ENCODE data around the gene NDUFB7. TPM values are rescaled to one million over a fixed set of nuclear protein-coding genes. Genes with fewer than 3 reads are reported as not detected.
A peak's percentile ranks its signal among the peaks of the same experiment; 100 is the strongest.
"Not testable (repeated sequence)": the region's sequence is repeated elsewhere in the genome, so short reads cannot be mapped to it uniquely, and the experiment has no call there.

Gene NDUFB7
- total and polyA plus RNA-seq, 4 donors, result 105 to 415 (median 300) TPM

DNA sequence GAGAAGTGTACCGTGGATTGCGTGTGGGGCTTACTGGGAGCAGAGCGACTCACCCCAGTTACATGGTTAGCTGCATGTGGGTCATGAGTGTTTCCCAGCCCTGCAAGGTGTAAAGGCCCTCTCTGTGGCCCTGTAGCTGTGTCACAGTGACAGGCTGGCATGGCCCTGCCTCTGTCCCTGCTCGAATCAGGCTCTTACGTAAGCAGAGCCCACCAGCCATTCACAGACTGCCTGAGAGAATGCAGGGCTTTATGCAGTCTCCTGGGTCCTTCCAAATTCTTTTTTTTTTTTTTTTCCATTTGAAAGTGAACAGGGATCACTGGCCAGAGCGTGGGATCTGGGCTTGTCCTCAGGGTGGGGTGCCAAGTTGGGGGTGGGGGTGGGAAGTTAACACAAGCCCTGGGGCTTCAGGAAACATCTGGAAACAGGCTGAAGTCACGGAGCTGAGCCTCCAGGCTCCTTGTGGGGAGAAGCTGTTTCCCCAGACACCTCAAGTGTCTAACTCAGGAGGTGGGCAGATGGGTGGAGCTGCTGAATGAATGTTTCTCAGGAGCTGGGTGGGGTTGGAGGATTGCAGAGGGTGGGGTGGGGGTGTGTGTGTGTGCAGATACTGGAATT is 29.0 kb downstream of the NDUFB7 start:
- TF ChIP-seq, protein P1, sequence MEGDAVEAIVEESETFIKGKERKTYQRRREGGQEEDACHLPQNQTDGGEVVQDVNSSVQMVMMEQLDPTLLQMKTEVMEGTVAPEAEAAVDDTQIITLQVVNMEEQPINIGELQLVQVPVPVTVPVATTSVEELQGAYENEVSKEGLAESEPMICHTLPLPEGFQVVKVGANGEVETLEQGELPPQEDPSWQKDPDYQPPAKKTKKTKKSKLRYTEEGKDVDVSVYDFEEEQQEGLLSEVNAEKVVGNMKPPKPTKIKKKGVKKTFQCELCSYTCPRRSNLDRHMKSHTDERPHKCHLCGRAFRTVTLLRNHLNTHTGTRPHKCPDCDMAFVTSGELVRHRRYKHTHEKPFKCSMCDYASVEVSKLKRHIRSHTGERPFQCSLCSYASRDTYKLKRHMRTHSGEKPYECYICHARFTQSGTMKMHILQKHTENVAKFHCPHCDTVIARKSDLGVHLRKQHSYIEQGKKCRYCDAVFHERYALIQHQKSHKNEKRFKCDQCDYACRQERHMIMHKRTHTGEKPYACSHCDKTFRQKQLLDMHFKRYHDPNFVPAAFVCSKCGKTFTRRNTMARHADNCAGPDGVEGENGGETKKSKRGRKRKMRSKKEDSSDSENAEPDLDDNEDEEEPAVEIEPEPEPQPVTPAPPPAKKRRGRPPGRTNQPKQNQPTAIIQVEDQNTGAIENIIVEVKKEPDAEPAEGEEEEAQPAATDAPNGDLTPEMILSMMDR (IDR thresholded peaks at IDR 0.05; ENCODE audit: control extremely low read depth, extremely low read depth), result no peak
- H3K36me3 ChIP-seq (ENCODE audit: control insufficient read depth in 4 of 4, insufficient read depth in 4 of 4, low read length in 4 of 4), result no peaks in the 10 kb centered on the region
- 32 to 44% methylated on average over 7 of the region's 7 CpGs for WGBS, 2 donors
- peaks cover 0 to 9% (median 3%) of the 10 kb centered on the region in 5 donors for H3K4me1 ChIP-seq (ENCODE audit: control insufficient read depth in 5 of 5, insufficient read depth in 5 of 5, low read length in 5 of 5)
- no peaks in the 10 kb centered on the region for H3K9me3 ChIP-seq (ENCODE audit: control insufficient read depth in 4 of 4, insufficient read depth in 3 of 4, low read length in 3 of 4)
- H3K9ac ChIP-seq (ENCODE audit: insufficient read depth in 1 of 2, low read length in 2 of 2), result no peak overlapping the region
- no peak overlapping the region for H3K27ac ChIP-seq (ENCODE audit: low read depth in 1 of 2, low read length in 1 of 2)
- no peak overlapping the region for H3K4me3 ChIP-seq
- no peak for DNase-seq
- ATAC-seq (ENCODE audit: insufficient read depth, low FRiP score), result no peak
- H3K27me3 ChIP-seq (ENCODE audit: control insufficient read depth in 3 of 3, insufficient read depth in 3 of 3, low read length in 2 of 3), result no peaks in the 10 kb centered on the region

DNA sequence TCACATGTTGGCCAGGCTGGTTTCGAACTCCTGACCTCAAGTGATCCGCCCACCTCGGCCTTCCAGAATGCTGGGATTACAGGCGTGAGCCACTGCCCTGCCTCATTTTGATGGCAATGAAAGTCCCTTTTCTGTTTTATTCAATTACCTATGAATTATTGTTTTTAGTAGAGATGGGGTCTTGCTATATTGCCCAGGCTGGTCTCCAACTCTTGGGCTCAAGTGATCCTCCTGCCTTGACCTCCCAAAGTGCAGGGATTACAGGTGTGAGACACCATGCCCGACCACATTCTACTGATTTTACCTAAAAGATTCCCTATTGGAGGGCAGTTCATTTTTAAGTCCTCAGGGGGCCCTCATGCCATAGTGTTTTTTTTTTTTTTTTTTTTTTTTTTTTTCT is 29.9 kb downstream of the NDUFB7 start:
- H3K27ac ChIP-seq (ENCODE audit: low read depth in 1 of 2, low read length in 1 of 2); H3K9ac ChIP-seq (ENCODE audit: insufficient read depth in 1 of 2, low read length in 2 of 2); H3K27me3 ChIP-seq (ENCODE audit: control insufficient read depth in 3 of 3, insufficient read depth in 3 of 3, low read length in 2 of 3); H3K4me3 ChIP-seq; DNase-seq; H3K4me1 ChIP-seq (ENCODE audit: control insufficient read depth in 5 of 5, insufficient read depth in 5 of 5, low read length in 5 of 5); H3K9me3 ChIP-seq (ENCODE audit: control insufficient read depth in 4 of 4, insufficient read depth in 3 of 4, low read length in 3 of 4); ATAC-seq (ENCODE audit: insufficient read depth, low FRiP score); H3K36me3 ChIP-seq (ENCODE audit: control insufficient read depth in 4 of 4, insufficient read depth in 4 of 4, low read length in 4 of 4): not testable (repeated sequence)
- 85% methylated on average over 5 of the region's 5 CpGs for WGBS, 2 donors

DNA sequence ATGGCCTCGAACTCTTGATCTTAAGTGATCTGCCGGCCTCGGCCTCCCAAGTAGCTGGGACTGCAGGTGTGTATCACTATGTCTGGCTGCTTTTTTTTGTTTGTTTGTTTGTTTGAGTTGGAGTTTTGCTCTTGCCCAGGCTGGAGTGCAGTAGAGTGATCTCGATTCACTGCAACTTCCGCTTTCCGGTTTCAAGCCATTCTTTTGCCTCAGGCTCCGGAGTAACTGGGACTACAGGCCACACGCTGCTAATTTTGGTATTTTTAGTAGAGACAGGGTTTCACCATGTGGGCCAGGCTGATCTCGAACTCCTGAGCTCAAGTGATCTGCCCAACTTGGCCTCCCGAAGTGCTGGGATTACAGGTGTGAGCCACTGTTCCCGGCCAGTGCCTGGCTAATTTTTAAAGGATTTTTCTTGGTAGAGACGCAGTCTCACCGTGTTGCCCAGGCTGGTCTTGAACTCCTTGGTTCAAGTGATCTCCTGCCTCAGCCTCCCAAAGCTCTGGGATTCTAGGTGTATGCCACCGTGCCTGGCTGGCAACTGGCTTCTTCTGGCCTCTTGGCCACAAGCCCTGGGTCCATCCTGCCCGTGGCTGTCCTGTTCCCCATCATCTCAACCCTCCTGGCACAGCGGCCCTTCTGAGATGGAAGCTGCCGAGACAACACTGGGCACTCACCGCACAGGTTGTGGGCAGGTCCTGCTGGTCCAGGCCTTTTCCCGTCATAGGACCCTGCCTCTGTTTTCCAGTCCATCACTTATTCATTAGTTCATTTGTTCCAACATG is 30.9 kb downstream of the NDUFB7 start:
- Histone ChIP-seq H3K27ac (ENCODE audit: low read depth in 1 of 2, low read length in 1 of 2) (no peak overlapping the region), H3K9ac (ENCODE audit: insufficient read depth in 1 of 2, low read length in 2 of 2) (no peak overlapping the region), H3K36me3 (ENCODE audit: control insufficient read depth in 4 of 4, insufficient read depth in 4 of 4, low read length in 4 of 4) (no peaks in the 10 kb centered on the region), H3K4me1 (ENCODE audit: control insufficient read depth in 5 of 5, insufficient read depth in 5 of 5, low read length in 5 of 5) (peaks cover 0 to 14% (median 3%) of the 10 kb centered on the region in 5 donors), H3K9me3 (ENCODE audit: control insufficient read depth in 4 of 4, insufficient read depth in 3 of 4, low read length in 3 of 4) (no peaks in the 10 kb centered on the region), H3K4me3 (no peak overlapping the region), H3K27me3 (ENCODE audit: control insufficient read depth in 3 of 3, insufficient read depth in 3 of 3, low read length in 2 of 3) (no peaks in the 10 kb centered on the region)
- no peak for ATAC-seq (ENCODE audit: insufficient read depth, low FRiP score)
- DNase-seq, result no peak
- 93 to 95% methylated on average over 19 of the region's 19 CpGs for WGBS, 2 donors
- TF ChIP-seq, protein P1 (IDR thresholded peaks at IDR 0.05; ENCODE audit: control extremely low read depth, extremely low read depth), result no peak

DNA sequence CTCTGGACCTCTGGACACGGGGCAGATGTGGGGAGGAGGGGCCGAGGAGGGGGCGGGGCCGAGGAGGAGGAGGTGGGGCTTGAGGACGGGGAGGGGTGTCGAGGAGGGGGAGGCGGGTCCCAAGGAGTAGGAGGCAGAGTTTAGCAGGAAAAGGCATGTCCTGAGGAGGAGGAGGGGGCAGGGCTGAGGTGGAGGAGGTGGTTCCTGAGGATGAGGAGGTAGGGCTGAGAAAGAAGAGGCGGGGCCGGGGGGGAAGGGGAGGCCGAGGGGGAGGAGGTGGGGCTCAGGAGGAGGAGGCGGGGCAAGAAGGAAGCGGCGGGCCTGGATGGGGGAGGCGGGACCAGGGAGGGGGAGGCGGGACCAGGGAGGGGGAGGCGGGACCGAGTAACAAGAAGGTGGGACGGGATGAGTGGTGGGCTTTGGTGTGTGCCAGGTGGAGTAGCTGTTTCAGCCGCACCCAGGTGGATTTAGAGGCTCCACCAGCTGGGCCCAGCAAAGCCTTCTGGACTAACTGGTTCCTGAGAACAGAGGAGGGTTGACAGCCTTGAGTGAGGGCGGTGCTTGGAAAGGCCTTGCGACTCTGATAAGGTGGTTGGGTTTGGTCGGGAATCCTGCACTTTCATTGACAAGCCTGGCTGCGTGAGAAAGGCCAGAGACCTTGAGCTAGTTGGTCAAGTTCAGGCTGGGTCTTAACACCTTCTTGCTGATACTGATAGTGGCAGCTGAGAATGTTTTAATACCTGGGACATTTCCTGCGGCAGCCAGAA is 34.8 kb downstream of the NDUFB7 start:
- 24 to 28% methylated on average over 19 to 24 of the region's 24 CpGs for WGBS, 2 donors
- DNase-seq, result peak; percentile 53 to 78 (median 78)
- Histone ChIP-seq H3K27ac (ENCODE audit: low read depth in 1 of 2, low read length in 1 of 2) (peak overlapping the region in 1 of 2 donors; percentile 67), H3K9me3 (ENCODE audit: control insufficient read depth in 4 of 4, insufficient read depth in 3 of 4, low read length in 3 of 4) (no peaks in the 10 kb centered on the region), H3K4me1 (ENCODE audit: control insufficient read depth in 5 of 5, insufficient read depth in 5 of 5, low read length in 5 of 5) (peaks cover 0 to 9% (median 0%) of the 10 kb centered on the region in 5 donors), H3K4me3 (no peak overlapping the region), H3K27me3 (ENCODE audit: control insufficient read depth in 3 of 3, insufficient read depth in 3 of 3, low read length in 2 of 3) (no peaks in the 10 kb centered on the region), H3K9ac (ENCODE audit: insufficient read depth in 1 of 2, low read length in 2 of 2) (no peak overlapping the region), H3K36me3 (ENCODE audit: control insufficient read depth in 4 of 4, insufficient read depth in 4 of 4, low read length in 4 of 4) (peaks cover 0 to 6% (median 0%) of the 10 kb centered on the region in 4 donors)
- TF ChIP-seq, protein P1 (IDR thresholded peaks at IDR 0.05; ENCODE audit: control extremely low read depth, extremely low read depth), result no peak
- ATAC-seq (ENCODE audit: insufficient read depth, low FRiP score), result peak; percentile 80
